Measurements from ENCODE around the gene CCDC137.

DNA sequence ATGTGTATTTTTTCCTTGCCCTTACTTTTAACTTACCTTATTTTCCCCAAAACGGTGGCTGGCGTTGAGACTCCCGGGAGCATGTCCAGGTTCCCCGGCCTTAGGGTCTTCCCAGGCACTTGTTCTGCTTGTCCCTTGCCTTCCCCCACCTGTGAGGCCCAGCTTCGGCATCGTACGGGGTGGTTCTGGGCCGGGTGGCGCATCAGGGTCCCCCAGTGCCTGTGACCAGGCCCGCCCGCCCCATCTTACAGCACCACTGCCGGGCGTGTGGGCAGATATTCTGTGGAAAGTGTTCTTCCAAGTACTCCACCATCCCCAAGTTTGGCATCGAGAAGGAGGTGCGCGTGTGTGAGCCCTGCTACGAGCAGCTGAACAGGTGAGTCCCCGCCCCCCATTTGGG, 24.7 kb downstream of the CCDC137 start:
- no peak for TF ChIP-seq POLR2A (IDR thresholded peaks at IDR 0.05)
- TF ChIP-seq, protein P1, sequence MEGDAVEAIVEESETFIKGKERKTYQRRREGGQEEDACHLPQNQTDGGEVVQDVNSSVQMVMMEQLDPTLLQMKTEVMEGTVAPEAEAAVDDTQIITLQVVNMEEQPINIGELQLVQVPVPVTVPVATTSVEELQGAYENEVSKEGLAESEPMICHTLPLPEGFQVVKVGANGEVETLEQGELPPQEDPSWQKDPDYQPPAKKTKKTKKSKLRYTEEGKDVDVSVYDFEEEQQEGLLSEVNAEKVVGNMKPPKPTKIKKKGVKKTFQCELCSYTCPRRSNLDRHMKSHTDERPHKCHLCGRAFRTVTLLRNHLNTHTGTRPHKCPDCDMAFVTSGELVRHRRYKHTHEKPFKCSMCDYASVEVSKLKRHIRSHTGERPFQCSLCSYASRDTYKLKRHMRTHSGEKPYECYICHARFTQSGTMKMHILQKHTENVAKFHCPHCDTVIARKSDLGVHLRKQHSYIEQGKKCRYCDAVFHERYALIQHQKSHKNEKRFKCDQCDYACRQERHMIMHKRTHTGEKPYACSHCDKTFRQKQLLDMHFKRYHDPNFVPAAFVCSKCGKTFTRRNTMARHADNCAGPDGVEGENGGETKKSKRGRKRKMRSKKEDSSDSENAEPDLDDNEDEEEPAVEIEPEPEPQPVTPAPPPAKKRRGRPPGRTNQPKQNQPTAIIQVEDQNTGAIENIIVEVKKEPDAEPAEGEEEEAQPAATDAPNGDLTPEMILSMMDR (IDR thresholded peaks at IDR 0.05) = no peak
